Stimulated activated CD4-positive, alpha-beta T cell treated with anti-CD3 and anti-CD28 coated beads, Interleukin-12 subunit alpha, Interleukin-12 subunit beta, amount 100 ng/mL, for 48 hours (primary cell): ENCODE results near the gene PIK3C2B.
A peak's percentile ranks its signal among the peaks of the same experiment; 100 is the strongest.

ENCODE experiments used
- DNase-seq, 3 donors: peaks; one replicate each; pipeline ENCODE4 v3.0.0-alpha.2; 2020; ENCODE audit warnings: low read depth in 2 of 3, low spot score in 1 of 3

PIK3C2B gene

GRCh38 chr1:204479387-204480136, 15.0 kb downstream of the PIK3C2B start:
- DNase-seq: no peak

DNA sequence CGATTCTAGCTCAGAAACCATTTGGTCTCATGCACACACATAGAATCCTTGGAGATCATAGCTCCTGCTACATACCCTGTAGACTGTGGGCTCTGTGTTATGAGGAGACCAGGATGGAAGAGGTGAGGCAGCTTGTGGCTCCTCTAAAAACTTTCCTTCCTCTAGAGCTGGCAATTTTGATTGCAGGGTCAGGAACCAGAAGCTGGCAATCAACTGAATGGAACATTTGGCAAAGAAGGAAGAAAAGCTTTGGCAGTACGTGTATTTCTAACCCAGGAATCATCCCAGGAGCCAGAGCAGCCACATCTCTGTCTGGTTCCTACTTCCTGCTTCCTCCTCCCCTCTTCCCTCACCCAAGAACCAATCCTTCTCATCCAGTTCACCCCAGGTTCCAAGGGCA, 15.7 kb downstream of the PIK3C2B start:
- no peak for DNase-seq

- DNase-seq: no peak
These were observed 16.3 kb downstream of the PIK3C2B start for GRCh38 chr1:204478172-204478899.

GRCh38 chr1:204477036-204477740, 17.4 kb downstream of the PIK3C2B start:
- no peak for DNase-seq

DNA sequence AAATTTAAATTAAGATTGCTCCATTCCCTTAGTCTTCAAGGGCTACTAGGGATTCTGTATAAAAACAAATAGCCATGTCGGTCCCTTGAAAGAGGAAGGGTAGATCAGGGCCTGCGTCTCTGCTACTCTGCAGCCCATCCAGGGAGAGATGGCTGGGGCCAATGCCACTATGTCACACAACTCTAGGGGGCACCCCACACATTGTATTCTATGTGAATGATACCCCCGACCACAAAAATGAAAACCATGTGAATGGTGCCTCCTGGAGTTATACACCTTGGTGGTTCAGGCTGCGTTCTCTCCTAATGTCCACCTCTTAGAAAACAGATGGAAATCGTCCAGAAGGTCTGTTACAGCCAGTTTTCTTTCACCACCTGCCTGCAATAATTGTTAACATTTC, 18.0 kb downstream of the PIK3C2B start:
- DNase-seq: no peak

DNA sequence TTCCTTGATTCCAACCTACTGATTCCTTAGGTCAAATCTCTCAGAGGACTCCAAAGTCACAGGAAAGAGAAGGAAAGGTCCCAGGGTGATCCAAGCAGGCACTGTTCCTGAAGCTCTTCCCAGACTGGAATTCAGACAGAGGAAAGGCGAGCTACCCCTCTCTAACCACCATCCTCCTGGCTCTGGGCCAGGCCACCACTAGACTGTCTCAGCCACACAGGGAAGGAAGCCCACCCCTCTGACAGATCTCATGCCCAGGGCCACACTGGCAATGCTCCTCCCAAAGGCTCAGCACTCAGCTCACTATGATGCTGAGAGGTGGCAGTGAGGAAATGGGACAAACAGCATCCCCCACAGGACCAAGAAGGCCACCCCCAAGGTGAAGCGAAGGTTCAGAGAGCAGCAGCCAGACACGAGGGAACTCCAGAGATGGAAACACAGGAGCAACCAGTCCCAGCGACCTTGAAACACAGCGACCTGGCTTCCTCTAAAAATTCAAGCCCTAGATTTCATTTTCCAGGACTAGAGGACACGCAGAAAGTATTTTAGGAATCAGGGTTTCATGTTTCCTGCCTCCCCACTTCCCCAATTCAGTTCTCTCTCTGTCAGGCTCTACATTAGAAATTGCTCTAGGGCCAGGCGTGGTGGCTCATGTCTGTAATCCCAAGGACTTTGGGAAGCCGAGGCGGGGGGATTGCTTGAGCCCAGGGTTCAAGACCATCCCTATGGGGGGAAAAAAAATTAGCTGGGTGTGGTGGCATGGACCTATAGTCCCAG, 18.8 kb downstream of the PIK3C2B start:
- no peak for DNase-seq

DNA sequence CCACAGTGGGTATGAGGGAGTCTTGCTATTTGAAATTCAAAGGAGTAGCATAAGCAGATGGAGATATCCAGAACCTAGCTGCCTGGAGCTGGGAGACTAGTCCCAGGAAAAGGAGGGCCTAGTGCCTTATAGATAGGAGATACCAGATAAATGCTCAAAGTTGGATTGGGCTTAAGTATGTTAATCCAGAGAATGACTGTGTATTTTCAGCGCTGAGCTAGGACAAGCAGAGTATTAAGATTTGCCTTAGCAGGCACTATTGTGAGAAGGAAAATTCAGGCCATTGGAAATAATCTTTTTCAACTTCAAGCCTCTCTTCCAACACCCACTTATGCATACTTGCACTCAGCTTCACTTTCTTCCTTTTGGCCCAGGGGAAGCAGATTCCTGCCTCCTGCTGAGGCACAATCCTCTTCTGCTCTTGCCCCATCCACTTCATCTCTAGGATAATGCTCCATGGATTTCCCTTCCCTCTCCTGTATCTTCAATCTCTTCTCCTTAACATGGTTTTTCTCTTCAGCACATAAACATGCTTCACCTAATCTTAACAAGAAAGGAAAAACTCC, 21.1 kb downstream of the PIK3C2B start:
- DNase-seq: no peak

- DNase-seq: no peak
These were observed 21.9 kb downstream of the PIK3C2B start for GRCh38 chr1:204472660-204473059.

DNA sequence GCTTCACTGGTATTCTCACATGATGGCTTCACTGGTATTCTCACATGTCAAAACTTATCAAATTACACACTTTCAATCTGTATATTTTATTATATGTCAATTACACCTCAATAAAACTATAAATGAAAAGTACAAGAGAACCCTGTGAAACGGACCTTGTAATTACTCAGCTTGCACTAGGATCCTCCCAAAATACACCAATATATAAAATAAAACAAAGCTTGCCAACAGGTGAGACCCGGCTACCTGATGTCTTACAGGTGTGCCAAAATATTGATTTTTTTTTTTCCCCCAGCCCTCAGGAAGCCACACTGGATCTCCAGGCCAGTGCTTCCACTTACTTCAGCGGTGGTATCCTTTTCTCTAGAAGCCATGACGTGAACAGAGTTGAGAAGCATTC, 22.9 kb downstream of the PIK3C2B start:
- no peak for DNase-seq

- no peak for DNase-seq
These were observed 25.3 kb downstream of the PIK3C2B start for GRCh38 chr1:204469304-204469703.

- no peak for DNase-seq
These were observed 25.8 kb downstream of the PIK3C2B start for GRCh38 chr1:204468766-204469302.

DNA sequence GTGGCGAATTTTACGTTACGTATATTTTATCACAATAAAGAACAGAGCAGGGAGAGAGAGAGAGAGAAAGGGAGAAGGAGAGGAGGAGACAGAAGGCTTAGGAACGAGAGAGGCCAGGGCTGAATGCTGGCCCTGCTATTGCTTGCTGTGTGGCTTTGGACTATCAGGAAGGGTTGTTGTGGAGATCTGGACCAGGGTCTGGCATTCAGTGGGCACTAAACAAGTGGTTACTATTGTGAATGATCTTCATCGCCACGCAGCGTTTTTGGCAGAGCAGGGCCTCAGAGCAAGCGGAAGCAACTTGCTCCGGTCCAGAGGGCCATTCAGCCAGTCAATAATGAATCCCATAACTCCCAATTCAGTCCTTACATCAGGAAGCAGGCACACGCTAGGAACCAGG, 26.4 kb downstream of the PIK3C2B start:
- no peak for DNase-seq

DNA sequence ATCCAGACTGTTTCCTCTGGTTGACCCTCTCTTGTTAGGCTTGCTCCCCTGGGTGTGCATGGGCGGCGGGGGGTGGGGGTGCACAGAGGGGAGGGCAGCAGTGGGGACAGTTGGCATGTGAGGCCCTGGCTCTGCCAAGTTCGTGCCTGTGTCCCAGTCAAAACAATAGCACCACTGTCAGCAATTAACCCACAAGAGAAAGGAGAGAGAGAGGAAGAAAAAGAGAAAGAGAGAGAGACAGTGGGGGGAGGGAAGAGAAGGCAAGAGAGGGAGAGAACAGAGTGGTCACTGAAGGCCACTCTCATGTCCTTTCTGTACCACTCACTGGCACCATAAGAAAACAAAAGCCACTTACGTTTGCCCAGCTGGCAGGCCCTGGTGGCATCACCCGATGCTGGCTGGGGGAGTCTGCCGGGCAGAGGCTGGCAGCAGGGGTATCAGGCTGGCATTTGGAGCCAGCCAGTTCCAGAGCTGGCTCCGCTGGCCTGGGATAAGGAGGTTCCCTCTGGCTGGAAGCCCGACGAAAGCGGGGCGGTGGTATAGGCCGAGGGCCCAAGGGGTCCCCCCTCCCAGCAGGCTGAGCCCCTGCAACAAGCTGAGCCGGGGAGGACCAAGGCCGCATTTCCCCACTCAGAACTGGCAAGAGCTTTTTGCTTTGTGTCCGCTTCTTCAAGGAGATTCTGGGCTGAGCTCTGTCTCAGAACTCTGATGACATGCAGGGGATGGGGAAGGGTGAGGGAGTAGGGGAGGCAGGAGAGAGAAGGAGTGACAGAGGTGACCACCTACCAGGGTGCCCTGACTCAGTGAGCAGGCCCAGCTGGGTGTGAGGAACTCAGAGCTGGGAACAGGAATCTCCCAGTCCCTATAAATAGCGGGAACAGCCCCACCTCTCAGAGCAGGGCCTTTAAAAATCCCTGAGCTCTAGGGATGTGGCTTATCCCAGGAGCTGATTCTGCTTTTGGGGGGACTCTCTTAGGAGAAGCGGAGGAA, 27.9 kb downstream of the PIK3C2B start:
- no peak for DNase-seq

DNA sequence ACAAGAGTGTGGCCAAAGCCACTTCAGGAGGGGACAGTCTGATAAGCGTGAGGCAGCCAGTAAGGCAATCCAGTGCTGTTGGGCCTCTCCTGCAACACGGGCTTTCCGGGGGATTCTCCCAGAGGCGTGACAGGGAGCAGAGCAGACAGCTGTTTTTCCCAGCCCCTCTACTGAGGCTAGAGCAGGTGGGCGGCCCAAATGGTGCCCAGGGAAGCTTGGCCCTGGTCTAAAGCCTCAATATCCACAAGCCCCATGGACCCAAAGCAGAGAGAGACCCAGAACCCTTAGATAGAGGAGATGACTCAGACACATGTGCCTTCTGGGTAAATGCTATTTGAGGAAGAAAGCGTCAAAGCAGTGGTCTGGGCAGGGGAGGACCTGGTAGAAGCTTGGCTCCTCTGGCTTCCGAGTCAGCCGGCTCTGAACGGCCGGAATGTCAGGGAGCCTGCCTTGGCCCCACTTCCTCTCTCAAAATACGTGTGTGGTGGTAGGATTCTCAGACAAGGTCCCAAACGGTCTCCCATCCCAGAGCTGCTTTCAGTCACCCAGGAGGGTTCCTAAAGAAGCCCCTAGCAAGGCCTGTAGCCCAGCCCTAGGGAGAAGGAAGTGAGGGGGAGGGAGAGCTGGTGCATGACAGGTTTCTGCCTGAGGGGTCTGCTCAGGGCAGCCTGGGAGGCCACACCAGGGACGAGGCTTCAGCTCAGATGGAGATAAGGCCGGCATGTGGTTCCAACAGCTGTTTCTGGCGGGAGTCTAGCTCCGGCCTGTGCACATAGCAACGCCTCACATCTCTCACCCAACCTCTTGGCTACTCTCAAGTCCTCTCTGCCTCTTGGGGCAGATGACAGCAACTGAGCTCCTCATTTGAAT, 28.8 kb downstream of the PIK3C2B start:
- no peak for DNase-seq

DNA sequence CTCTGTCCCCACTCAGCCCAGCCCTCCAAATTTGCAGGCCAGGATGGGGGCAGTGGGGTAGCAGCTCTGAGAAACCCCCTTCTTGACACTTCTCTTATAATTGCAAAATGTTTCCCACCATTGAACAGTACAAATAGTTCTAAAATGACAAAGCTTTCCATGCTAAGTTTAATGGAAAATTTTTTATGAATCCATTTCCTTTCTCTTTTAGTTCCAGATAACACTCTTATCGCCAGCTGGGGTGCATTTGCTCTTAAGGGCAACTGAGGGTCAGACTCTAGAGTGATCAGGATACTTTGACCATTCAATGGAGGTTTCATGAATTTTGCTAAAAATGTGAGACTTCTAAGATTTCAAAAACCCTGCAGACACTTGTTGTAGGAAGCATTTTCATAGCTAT, 29.9 kb downstream of the PIK3C2B start:
- no peak for DNase-seq

- DNase-seq: peak in 2 of 3 donors; percentile 14 to 22
These were observed 30.4 kb downstream of the PIK3C2B start for GRCh38 chr1:204464187-204464631.

GRCh38 chr1:204463125-204464060, 31.2 kb downstream of the PIK3C2B start:
- no peak for DNase-seq
